ENCODE measurements around the gene CDCA8. TPM values are rescaled to one million over a fixed set of nuclear protein-coding genes. Genes with fewer than 3 reads are reported as not detected.

Gene CDCA8
- polyA plus RNA-seq, 2 of the 4 experiments (the other 2 are of a cell fraction), result 26.8 to 32.1 TPM

DNA sequence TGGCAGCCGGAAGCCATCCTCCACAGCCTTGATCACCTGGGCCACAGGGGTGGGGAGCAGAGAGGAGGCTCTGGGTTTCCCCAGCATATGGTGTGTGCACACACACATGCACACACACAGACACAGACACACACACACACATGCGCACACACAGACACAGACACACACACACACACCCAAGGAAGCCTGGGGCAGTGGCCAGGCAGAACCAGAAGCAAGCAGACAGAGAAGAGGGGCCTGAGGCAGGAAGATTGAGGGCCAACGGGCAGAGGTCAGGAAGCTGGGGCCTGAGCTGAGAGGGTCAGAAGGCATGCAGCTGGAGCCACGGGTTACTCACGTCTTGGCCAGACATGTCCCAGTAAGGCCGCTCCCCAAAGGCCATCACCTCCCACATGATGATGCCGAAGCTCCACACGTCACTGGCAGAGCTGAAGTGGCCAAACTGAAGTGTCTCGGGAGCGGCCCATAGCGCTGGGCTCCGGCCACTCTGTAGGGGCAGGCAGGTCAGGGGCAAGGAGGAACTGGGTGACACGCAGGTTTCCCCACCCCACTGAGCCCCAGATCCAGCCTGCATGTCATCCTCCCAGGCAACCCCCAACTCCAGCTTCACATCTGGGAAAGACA lies 27.4 kb downstream of the CDCA8 start:
- ATAC-seq (no peak), DNase-seq (ENCODE audit: low read depth in 1 of 2, low spot score in 1 of 2) (no peak), FAIRE-seq (no peak)
- TF ChIP-seq CTCF (IDR thresholded peaks at IDR 0.05), result no peak
- no peak for TF ChIP-seq SMC3 (IDR thresholded peaks at IDR 0.05)
- no peak for TF ChIP-seq FOSL2 (IDR thresholded peaks at IDR 0.05)
- TF ChIP-seq FOSL2 (CRISPR knock-in tag; IDR thresholded peaks at IDR 0.05), result no peak
- TF ChIP-seq ZNF302 (CRISPR knock-in tag; IDR thresholded peaks at IDR 0.05), result no peak
- 84% methylated on average over 4 of the region's 13 CpGs for WGBS (ENCODE audit: missing lambda C conversion rate)
- Histone ChIP-seq H3K4me1 (no peaks in the 10 kb centered on the region), H3K9me3 (no peaks in the 10 kb centered on the region), H3K4me3 (no peak overlapping the region), H3K4me2 (no peak overlapping the region), H3K27ac (no peak overlapping the region)
- ChIA-PET CTCF (no interaction called here), POLR2A (no interaction called here)

- no peaks in the 10 kb centered on the region for H3K4me1 ChIP-seq
- FAIRE-seq (no peak), DNase-seq (ENCODE audit: low read depth in 1 of 2, low spot score in 1 of 2) (no peak), ATAC-seq (no peak)
- CTCF ChIA-PET, result interaction anchor here (0.5 kb wide), 1 partner anchor 57 kb away, joined by 3 read pairs; no protein-coding TSS in a partner anchor
- TF ChIP-seq TP53 (CRISPR knock-in tag; IDR thresholded peaks at IDR 0.05) (no peak), FOSL2 (IDR thresholded peaks at IDR 0.05) (no peak), FOSL2 (CRISPR knock-in tag; IDR thresholded peaks at IDR 0.05) (no peak), HMGXB4 (CRISPR knock-in tag; IDR thresholded peaks at IDR 0.05; ENCODE audit: borderline replicate concordance) (no peak), NPAS2 (CRISPR knock-in tag; IDR thresholded peaks at IDR 0.05; ENCODE audit: borderline replicate concordance) (no peak), MAFK (IDR thresholded peaks at IDR 0.05; ENCODE audit: partially characterized antibody) (no peak), JUNB (IDR thresholded peaks at IDR 0.05) (no peak), HOXB5 (CRISPR knock-in tag; IDR thresholded peaks at IDR 0.05) (no peak), EHF (CRISPR knock-in tag; IDR thresholded peaks at IDR 0.05) (no peak), CHD2 (IDR thresholded peaks at IDR 0.05; ENCODE audit: low read length, partially characterized antibody) (no peak), TFCP2L1 (CRISPR knock-in tag; IDR thresholded peaks at IDR 0.05) (no peak)
- H3K4me3 ChIP-seq, result no peak overlapping the region
- H3K4me2 ChIP-seq, result no peak overlapping the region
- POLR2A ChIA-PET, result no interaction called here
- 69% methylated on average over 10 of the region's 22 CpGs for WGBS (ENCODE audit: missing lambda C conversion rate)
- H3K27ac ChIP-seq, result no peak overlapping the region
- no peaks in the 10 kb centered on the region for H3K9me3 ChIP-seq
These were observed 28.2 kb downstream of the CDCA8 start for GRCh38 chr1:37720231-37721130.

GRCh38 chr1:37721565-37721964 lies 29.2 kb downstream of the CDCA8 start:
- ChIA-PET CTCF (interaction anchor here (1.2 kb wide), 1 partner anchor 1023 kb away, joined by 3 read pairs; no protein-coding TSS in a partner anchor), POLR2A (no interaction called here)
- ATAC-seq, result no peak
- FAIRE-seq, result no peak
- DNase-seq (ENCODE audit: low read depth in 1 of 2, low spot score in 1 of 2), result no peak
- no peaks in the 10 kb centered on the region for H3K9me3 ChIP-seq
- H3K4me3 ChIP-seq, result no peak overlapping the region
- WGBS (ENCODE audit: missing lambda C conversion rate), result 67% methylated on average over 17 of the region's 19 CpGs
- H3K27ac ChIP-seq, result no peak overlapping the region
- no peak for TF ChIP-seq FOXS1 (CRISPR knock-in tag; IDR thresholded peaks at IDR 0.05)
- TF ChIP-seq SREBF2 (IDR thresholded peaks at IDR 0.05), result no peak
- TF ChIP-seq CBX2 (IDR thresholded peaks at IDR 0.05; ENCODE audit: borderline replicate concordance, low read depth), result no peak
- no peak for TF ChIP-seq CTCF (IDR thresholded peaks at IDR 0.05)
- TF ChIP-seq, protein P1, sequence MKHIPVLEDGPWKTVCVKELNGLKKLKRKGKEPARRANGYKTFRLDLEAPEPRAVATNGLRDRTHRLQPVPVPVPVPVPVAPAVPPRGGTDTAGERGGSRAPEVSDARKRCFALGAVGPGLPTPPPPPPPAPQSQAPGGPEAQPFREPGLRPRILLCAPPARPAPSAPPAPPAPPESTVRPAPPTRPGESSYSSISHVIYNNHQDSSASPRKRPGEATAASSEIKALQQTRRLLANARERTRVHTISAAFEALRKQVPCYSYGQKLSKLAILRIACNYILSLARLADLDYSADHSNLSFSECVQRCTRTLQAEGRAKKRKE (CRISPR knock-in tag; IDR thresholded peaks at IDR 0.05; ENCODE audit: low read depth), result no peak
- no peak for TF ChIP-seq RARB (CRISPR knock-in tag; IDR thresholded peaks at IDR 0.05)
- no peaks in the 10 kb centered on the region for H3K4me1 ChIP-seq
- no peak overlapping the region for H3K4me2 ChIP-seq
